Measurements from ENCODE around the gene TMEM91.
A peak's percentile ranks its signal among the peaks of the same experiment; 100 is the strongest.
"Not testable (repeated sequence)": the region's sequence is repeated elsewhere in the genome, so short reads cannot be mapped to it uniquely, and the experiment has no call there.

The TMEM91 gene

DNA sequence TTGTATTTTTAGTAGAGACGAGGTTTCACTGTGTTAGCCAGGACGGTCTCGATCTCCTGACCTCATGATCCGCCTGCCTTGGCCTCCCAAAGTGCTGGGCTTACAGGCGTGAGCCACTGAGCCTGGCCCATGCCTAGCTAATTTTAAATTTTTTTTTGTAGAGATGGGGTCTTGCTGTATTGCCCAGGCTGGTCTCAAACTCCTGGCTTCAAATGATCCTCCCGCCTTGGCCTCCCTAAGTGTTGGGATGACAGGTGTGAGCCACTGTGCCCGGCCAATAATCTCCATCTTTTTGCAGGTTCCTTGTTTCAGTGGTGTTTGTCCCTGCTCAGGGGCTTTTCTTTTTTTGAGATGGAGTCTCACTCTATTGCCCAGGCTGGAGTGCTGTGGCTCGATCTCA lies 5.2 kb downstream of the TMEM91 start:
- not testable (repeated sequence) for DNase-seq

GRCh38 chr19:41384351-41384750 lies 8.0 kb downstream of the TMEM91 start:
- DNase-seq, result no peak

DNA sequence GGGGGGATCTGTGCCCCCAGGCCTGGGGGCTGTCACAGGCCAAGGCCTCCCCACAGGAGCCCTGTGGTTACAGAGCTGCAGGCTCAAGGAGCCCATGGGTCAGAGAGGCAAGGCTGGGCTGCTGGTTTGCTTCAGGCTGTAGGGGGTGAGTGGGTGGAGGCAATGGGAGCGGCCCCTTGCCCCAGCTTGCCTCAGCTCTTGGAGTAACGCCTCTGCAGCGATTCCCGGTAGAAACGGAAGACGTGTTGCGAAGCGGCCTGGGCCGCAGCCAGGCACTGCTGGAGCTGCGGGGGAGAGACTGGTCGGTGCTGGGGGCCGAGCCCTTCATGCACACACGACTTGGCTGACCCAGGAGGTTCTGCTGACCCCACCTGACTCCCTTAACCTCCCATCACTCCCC lies 10.1 kb downstream of the TMEM91 start:
- peak; percentile 25 to 60 for DNase-seq

DNA sequence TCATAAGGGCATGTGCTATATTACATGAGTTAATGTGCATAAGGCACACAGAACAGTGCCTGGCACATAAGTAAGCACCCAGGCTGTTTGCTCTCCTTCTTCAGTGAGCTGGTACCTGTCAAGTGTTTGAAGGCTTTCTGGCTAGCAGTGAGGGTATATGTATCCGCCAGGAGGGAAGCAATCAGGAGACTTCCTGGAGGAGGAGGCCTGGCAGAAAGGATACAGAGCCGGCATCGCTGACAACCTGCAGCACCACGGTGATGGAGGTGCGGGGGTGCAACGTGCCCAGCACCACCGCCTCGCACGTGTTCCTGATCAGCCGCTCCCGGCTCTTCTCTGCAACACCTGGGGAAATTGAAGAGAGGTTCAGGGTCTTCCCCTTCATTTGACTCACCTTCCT lies 15.3 kb downstream of the TMEM91 start:
- DNase-seq, result no peak

DNA sequence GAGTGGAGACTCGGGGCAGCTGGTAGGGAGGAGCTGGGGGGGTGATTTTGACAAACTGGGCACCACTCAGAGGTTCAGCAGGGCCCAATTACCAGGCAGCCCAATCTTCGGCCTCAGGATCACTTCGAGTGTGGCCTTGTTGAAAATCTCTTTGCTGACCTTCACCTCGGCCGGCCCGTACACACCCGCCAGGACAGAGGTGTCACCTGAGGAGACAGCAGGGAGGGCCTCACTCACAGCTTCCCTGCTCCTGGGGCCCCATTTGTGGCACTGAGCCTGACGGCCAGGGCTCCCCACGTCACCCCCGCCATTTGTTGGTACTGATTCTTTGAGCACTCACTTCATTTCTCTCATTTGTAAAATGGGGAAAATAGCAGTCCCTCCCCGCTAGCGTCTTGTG lies 16.4 kb downstream of the TMEM91 start:
- no peak for DNase-seq

- DNase-seq, result peak in 1 of 2 donors; percentile 38
Observed at GRCh38 chr19:41395355-41395754, 19.0 kb downstream of the TMEM91 start.

GRCh38 chr19:41397086-41398049 lies 21.0 kb downstream of the TMEM91 start, which contains the start of the genes BCKDHA and EXOSC5:
BCKDHA (plus strand) TSS chr19:41397818; CDS start chr19:41397828, 10 bp downstream.
EXOSC5 (minus strand) TSS chr19:41397359; CDS start chr19:41397328, 31 bp downstream.
- DNase-seq, result peak; percentile 100

DNA sequence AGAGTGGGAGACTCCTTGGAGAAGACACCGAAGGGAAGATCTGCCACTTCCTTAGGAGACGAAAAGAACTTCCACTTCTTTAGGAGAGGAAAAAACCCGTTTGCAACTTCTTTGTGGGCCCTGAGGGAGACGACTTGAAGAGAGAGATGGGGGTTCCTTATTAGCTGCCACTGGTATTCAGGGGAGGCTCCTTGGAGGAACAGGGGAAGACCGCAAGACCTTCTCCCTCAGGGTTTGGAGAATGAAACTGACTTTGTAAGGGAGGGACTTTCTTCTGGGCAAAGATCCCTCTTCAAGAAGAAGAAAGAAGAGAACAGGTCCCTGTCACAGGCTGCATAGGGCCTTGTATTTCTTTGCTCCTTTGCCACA lies 21.7 kb downstream of the TMEM91 start:
- peak in 1 of 2 donors; percentile 22 for DNase-seq

GRCh38 chr19:41398598-41398997 lies 22.3 kb downstream of the TMEM91 start:
- DNase-seq, result no peak

- no peak for DNase-seq
Observed at GRCh38 chr19:41399091-41399490, 22.8 kb downstream of the TMEM91 start.

DNA sequence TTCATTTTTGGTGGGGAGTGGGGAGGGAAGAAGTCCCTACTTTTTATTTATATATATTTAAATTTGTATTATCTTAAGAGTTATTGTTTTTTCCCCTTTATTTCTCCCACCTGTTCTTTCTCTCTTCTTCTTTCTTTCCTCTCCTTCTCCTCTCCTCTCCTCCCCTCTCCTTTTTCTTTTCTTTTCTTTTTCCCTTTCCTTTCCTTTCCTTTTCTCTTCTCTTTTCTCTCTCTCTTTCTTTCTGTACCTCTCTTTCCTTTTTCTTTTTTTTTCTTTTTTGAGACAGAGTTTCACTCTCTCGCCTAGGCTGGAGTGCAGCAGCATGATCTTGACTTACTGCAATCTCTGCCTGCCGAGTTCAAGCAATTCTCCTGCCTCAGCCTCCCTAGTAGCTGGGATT lies 23.2 kb downstream of the TMEM91 start:
- DNase-seq, result no peak

GRCh38 chr19:41401483-41401882 lies 25.1 kb downstream of the TMEM91 start:
- DNase-seq, result no peak

DNA sequence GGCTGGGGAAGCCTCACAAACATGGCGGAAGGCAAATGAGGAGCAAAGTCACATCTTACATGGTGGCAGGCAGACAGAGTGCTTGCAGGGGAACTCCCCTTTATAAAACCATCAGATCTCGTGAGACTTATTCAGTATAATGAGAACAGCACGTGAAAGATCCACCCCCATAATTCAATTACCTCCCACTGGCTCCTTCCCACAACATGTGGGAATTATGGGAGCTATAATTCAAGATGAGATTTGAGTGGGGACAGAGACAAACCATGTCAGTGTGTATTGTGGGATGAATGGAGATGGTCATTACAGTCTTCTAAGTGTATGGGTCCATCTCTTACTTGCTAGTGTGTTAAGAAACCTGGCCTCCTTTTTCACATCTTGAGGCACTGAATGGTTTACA lies 25.7 kb downstream of the TMEM91 start:
- DNase-seq, result no peak

DNA sequence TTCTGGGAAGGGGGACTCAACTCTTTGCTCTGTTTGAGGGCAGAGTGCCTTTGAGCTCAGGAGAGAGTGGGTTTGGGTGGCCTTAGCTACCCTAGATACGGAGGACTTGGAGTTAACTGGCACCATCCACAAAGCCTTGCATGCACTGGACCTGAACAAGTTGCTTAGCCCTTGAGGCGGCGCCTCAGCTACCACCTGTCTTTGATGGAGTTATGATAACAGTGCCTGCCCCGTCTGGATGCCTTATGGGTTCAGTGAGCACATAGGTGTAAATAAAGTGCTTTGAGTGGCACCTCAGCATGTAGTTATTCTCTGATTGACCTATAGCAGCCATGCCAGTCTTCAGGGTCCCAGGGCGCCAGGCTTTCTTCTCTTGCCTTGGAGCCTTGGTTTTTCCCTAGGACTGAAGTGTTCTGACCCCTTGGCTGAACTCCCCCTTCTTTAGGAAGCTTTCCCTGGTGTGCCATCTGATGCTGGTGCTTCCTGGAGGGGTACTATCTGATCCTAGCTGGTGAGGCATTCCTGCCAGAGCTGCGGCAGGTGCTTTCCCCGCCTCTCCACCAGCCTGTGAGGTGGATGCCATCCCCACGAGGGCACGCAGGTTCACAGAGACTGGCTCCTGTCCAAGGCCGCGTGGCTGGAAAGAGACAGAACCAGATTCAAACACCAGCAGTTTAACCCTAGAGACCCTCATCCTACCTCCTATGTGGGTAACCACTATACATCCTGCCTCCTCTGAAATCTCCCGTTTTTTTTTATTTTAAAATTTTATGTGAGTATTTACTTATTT lies 27.0 kb downstream of the TMEM91 start:
- DNase-seq, result no peak

GRCh38 chr19:41405776-41406175 lies 29.4 kb downstream of the TMEM91 start:
- no peak for DNase-seq

DNA sequence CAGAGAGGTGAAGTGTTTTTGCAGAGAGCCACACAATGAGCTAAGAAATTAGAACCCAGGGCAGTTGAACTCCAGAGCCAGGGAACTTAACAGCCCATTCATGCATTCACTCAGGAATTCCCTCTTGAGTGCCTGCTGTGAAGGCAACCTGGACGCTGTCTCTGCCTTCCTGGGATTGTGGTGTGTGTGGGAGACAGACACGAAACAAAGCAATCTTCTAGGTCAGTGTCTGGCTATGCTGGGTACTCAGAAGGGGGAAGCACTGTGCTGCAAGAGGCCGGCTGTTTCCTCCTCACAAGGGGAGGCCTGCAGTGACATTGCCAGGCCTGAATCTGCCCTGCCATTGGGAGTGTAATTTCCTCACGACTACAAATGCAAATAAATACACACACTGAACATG lies 30.9 kb downstream of the TMEM91 start:
- peak; percentile 78 to 85 for DNase-seq

DNA sequence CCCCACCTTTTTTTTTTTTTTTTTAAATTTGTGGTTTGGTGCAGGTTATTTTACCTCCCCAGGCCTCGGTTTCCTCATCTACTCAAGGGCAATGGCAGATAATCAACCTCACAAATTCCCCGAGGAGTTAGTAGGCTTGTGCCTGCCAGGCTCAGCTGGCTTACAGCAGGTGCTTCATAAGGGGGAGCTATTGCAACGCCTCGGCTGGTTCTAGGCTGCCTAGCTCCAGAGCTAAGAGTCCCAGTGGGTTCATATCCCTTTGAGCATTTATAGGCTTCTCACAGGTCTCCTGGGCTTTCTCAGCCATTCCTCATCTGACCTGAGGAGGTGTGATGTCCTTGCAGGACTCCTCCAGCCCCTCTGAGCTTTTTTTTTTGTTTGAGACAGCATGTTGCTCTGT lies 31.9 kb downstream of the TMEM91 start:
- DNase-seq, result peak in 1 of 2 donors; percentile 30

- not testable (repeated sequence) for DNase-seq
Observed at GRCh38 chr19:41408846-41409245, 32.5 kb downstream of the TMEM91 start.

DNA sequence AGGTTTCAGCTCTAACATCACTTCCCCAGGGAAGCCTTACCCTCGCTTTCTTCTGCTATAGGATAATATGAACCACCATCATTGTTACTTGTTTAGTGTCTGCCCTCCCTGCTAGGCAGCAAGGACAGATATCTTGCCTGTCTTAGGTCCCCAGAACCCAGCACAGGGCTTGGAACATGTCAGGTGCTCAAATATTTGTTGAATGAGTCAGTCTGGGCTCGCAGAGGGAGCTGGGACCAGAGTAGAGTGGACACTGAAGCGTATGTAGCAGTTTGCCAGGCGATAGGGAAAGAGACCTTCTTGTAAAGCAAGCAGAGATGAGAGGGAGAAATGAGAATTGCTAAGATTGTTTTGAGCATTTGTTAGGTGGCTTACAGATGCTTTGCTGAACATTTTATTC lies 33.0 kb downstream of the TMEM91 start:
- DNase-seq, result no peak

DNA sequence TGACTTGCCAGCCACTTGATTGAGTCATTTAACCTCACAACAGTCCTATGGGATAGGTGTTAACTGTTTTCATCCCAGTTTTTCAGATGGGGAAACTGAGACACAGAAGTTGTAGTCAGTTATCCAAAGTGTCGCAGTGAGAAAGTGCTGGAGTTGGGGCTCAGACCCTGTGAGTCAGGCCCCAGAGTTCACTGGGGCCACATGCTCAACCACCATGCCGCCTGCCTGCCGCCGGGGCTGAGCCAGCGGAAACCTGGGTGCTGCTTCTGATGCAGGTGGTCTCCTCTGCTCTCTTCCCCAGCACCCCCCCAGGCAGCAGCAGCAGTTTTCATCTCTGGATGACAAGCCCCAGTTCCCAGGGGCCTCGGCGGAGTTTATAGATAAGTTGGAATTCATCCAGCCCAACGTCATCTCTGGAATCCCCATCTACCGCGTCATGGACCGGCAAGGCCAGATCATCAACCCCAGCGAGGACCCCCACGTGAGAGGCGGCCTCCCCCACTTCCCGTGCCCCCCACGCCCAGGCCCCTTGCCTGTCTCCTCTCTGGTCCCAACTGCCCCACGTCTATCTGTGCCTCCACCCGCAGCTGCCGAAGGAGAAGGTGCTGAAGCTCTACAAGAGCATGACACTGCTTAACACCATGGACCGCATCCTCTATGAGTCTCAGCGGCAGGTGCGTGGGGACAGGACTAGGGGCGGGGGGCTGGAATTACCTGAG lies 34.2 kb downstream of the TMEM91 start:
- DNase-seq, result no peak

- DNase-seq, result no peak
Observed at GRCh38 chr19:41411100-41411967, 35.0 kb downstream of the TMEM91 start.

DNA sequence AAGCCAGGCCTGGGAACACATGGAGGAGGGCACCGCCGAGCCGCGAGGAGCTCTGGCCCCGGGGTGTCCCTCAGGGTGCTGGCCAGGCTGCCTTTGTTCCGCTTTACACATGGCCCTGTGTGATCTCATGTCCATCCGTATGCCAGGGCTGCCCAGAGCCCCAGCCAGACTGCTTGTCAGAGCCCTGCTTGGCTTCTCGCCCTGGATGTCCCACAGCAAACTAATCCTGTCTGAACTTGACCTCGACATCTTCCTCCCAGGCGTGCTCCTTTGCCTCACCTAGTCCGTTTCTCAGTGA lies 35.6 kb downstream of the TMEM91 start:
- DNase-seq, result no peak
